K562 (cell line): Measurements from ENCODE around the gene GLDN. TPM values are rescaled to one million over a fixed set of nuclear protein-coding genes. Genes with fewer than 3 reads are reported as not detected.

Experiments
- BACH1 ChIP-seq: fragments of 200-800 bp; sonication (Bioruptor generic); IDR thresholded peaks from 2 replicates; pipeline ENCODE4 v1.6.1; 2016; ENCODE audit warnings: missing genetic modification characterization, missing compliant biosample characterization
- BCL6 ChIP-seq: fragments of 250-450 bp; sonication (Bioruptor Pico); IDR thresholded peaks from 2 replicates; pipeline ENCODE4 v1.4.0; 2020
- JUNB ChIP-seq: fragments of 450-650 bp; formaldehyde crosslinking; conservative IDR thresholded peaks from 2 replicates; pipeline ENCODE4 v1.4.0; 2020; ENCODE audit warnings: mild to moderate bottlenecking
- MYNN ChIP-seq, 2 experiments: sonication (generic); formaldehyde crosslinking in 1 of 2; IDR thresholded peaks; 2 replicates each; pipeline versions ENCODE4 v1.5.0 to v1.6.1; 2016 to 2020; ENCODE audit warnings: antibody characterized with exemption in 1 of 2, missing genetic modification reagents in 1 of 2
- NEUROD1 ChIP-seq: fragments of 150-350 bp; IDR thresholded peaks from 2 replicates; pipeline ENCODE4 v1.6.1; 2014; ENCODE audit warnings: borderline replicate concordance, low read length, low read depth; ENCODE audit not compliant: partially characterized antibody
- NFXL1 ChIP-seq: fragments of 450-650 bp; formaldehyde crosslinking; IDR thresholded peaks from 2 replicates; pipeline ENCODE4 v1.4.0; 2021; ENCODE audit warnings: mild to moderate bottlenecking
- NR2C1 ChIP-seq, 2 experiments: fragments of 450-650 bp; IDR thresholded peaks; 2 replicates each; pipeline ENCODE4 v1.6.1; 2017; ENCODE audit warnings: mild to moderate bottlenecking in 2 of 2, antibody characterized with exemption in 1 of 2, inconsistent platforms in 1 of 2, missing compliant biosample characterization in 1 of 2, missing genetic modification characterization in 1 of 2
- NR4A1 ChIP-seq, 2 experiments: fragments of 250-450 bp in 1 of 2; fragments of 450-650 bp in 1 of 2; sonication (Bioruptor Pico) in 1 of 2; IDR thresholded peaks; 2 replicates each; pipeline versions ENCODE4 v1.4.0 to v1.6.1; 2016 to 2020; ENCODE audit warnings: mild to moderate bottlenecking in 2 of 2, missing compliant biosample characterization in 1 of 2, missing genetic modification characterization in 1 of 2, moderate library complexity in 1 of 2
- POLR2A ChIP-seq: fragments of 450-650 bp; conservative IDR thresholded peaks from 2 replicates; pipeline ENCODE4 v1.6.1; 2016
- PTTG1 ChIP-seq: fragments of 450-650 bp; IDR thresholded peaks from 2 replicates; pipeline ENCODE4 v1.6.1; 2016; ENCODE audit warnings: low read depth, mild to moderate bottlenecking, missing genetic modification characterization, missing compliant biosample characterization
- TAF7 ChIP-seq: fragments of 450-650 bp; IDR thresholded peaks from 2 replicates; pipeline ENCODE4 v1.6.1; 2016; ENCODE audit warnings: missing genetic modification characterization, missing compliant biosample characterization
- ZNF347 ChIP-seq: fragments of 450-650 bp; formaldehyde crosslinking; IDR thresholded peaks from 2 replicates; pipeline ENCODE4 v1.4.0; 2020; ENCODE audit warnings: low read depth, mild to moderate bottlenecking, moderate library complexity
- polyA plus RNA-seq, 8 experiments: library from polyadenylated mRNA; depleted of rRNA in 4 of 8; stranded (reverse) in 5 of 8; unstranded in 3 of 8; fragments of >200 nt; fragmentation: Nextera tagmentation in 2 of 8; fragmentation: Illumina TruSeq in 1 of 8; extraction: Ambion mirVana in 2 of 8; extraction: Trizol in 1 of 8; gene quantifications; 2 replicates each; pipeline versions ENCODE4 v1.2.1 to v1.2.3, GENCODE V29; 2011 to 2014; ENCODE audit warnings: inconsistent platforms in 1 of 8, missing spikeins in 1 of 8
- total RNA-seq, 7 experiments: library from RNA; depleted of rRNA in 6 of 7; stranded (reverse); fragments of >200 nt in 6 of 7; fragmentation: Illumina TruSeq in 2 of 7; extraction: Trizol in 2 of 7; gene quantifications; 2 replicates each; pipeline versions ENCODE4 v1.2.1 to v1.2.3, GENCODE V29; 2011 to 2021; ENCODE audit warnings: low replicate concordance in 1 of 7
- TF ChIP-seq, protein P1 (sequence below): fragments of 450-650 bp; formaldehyde crosslinking; IDR thresholded peaks from 2 replicates; pipeline ENCODE4 v1.4.0; 2020; ENCODE audit warnings: mild to moderate bottlenecking, moderate library complexity
- TF ChIP-seq, protein P2 (sequence below): fragments of 450-650 bp; conservative IDR thresholded peaks from 2 replicates; pipeline ENCODE4 v1.6.1; 2016; ENCODE audit warnings: missing genetic modification characterization, low read depth, mild to moderate bottlenecking, missing compliant biosample characterization, moderate library complexity
- TF ChIP-seq, protein P3 (sequence below): sonication (generic); formaldehyde crosslinking; IDR thresholded peaks from 2 replicates; pipeline ENCODE4 v1.8.0; 2022; ENCODE audit warnings: mild to moderate bottlenecking, missing genetic modification reagents
- TF ChIP-seq, protein P4 (sequence below), 2 experiments: fragments of 450-650 bp; IDR thresholded peaks; 2 replicates each; pipeline ENCODE4 v1.6.1; 2016; ENCODE audit warnings: mild to moderate bottlenecking in 2 of 2, borderline replicate concordance in 1 of 2, low read depth in 1 of 2, moderate library complexity in 1 of 2

Gene GLDN
- total and polyA plus RNA-seq, 9 of the 15 experiments (the other 6 are each of a cell fraction or from before 2014, with no cell fraction given): 0.05 to 0.33 (median 0.18) TPM

DNA sequence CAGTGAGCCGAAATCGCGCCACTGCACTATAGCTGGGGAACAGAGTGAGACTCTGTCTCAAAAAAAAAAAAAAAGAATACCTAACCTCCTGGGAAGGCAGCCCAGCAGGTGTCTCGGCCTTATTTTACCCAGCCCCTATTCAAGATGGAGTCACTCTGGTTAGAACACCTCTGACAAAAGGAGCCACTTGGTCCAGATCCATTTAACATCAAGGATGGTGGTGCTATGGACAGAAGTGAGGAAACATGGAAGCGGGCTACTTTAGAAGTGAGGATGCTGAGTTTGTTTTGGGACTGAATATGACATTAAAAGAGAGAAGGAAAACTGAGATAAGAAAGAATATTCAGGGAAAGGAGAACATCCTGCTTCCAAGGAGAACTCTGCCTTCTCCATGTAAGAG lies 14.7 kb downstream of the GLDN start (continued):
- no peak for TF ChIP-seq JUNB (CRISPR knock-in tag)
- no peak for TF ChIP-seq MYNN (IDR thresholded peaks at IDR 0.05)
- no peak for TF ChIP-seq MYNN (CRISPR knock-in tag; IDR thresholded peaks at IDR 0.05)
- 0 out of 2 replicates have a peak, but pooled peaks have one; percentile 41 for TF ChIP-seq BCL6 (CRISPR knock-in tag)
- peak; percentile 16; the same call in 1 of the 2 replicates for TF ChIP-seq BACH1 (tag)
- TF ChIP-seq POLR2A: no peak
- TF ChIP-seq, protein P1, sequence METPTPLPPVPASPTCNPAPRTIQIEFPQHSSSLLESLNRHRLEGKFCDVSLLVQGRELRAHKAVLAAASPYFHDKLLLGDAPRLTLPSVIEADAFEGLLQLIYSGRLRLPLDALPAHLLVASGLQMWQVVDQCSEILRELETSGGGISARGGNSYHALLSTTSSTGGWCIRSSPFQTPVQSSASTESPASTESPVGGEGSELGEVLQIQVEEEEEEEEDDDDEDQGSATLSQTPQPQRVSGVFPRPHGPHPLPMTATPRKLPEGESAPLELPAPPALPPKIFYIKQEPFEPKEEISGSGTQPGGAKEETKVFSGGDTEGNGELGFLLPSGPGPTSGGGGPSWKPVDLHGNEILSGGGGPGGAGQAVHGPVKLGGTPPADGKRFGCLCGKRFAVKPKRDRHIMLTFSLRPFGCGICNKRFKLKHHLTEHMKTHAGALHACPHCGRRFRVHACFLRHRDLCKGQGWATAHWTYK (CRISPR knock-in tag): peak; percentile 26; the same call in 1 of the 2 replicates
- no peak for TF ChIP-seq NR4A1 (CRISPR knock-in tag; IDR thresholded peaks at IDR 0.05)
- peak; percentile 92 for TF ChIP-seq NR4A1 (tag; IDR thresholded peaks at IDR 0.05)
- no peak for TF ChIP-seq ZNF347
- TF ChIP-seq, protein P2, sequence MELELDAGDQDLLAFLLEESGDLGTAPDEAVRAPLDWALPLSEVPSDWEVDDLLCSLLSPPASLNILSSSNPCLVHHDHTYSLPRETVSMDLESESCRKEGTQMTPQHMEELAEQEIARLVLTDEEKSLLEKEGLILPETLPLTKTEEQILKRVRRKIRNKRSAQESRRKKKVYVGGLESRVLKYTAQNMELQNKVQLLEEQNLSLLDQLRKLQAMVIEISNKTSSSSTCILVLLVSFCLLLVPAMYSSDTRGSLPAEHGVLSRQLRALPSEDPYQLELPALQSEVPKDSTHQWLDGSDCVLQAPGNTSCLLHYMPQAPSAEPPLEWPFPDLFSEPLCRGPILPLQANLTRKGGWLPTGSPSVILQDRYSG (tag): peak; percentile 83
- TF ChIP-seq PTTG1 (tag): peak; percentile 74
- TF ChIP-seq NR2C1 (IDR thresholded peaks at IDR 0.05): no peak
- TF ChIP-seq NR2C1 (tag; IDR thresholded peaks at IDR 0.05): peak; percentile 39; the same call in 1 of the 2 replicates
- TF ChIP-seq, protein P3, sequence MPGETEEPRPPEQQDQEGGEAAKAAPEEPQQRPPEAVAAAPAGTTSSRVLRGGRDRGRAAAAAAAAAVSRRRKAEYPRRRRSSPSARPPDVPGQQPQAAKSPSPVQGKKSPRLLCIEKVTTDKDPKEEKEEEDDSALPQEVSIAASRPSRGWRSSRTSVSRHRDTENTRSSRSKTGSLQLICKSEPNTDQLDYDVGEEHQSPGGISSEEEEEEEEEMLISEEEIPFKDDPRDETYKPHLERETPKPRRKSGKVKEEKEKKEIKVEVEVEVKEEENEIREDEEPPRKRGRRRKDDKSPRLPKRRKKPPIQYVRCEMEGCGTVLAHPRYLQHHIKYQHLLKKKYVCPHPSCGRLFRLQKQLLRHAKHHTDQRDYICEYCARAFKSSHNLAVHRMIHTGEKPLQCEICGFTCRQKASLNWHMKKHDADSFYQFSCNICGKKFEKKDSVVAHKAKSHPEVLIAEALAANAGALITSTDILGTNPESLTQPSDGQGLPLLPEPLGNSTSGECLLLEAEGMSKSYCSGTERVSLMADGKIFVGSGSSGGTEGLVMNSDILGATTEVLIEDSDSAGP (CRISPR knock-in tag): no peak
- TF ChIP-seq, protein P4, sequence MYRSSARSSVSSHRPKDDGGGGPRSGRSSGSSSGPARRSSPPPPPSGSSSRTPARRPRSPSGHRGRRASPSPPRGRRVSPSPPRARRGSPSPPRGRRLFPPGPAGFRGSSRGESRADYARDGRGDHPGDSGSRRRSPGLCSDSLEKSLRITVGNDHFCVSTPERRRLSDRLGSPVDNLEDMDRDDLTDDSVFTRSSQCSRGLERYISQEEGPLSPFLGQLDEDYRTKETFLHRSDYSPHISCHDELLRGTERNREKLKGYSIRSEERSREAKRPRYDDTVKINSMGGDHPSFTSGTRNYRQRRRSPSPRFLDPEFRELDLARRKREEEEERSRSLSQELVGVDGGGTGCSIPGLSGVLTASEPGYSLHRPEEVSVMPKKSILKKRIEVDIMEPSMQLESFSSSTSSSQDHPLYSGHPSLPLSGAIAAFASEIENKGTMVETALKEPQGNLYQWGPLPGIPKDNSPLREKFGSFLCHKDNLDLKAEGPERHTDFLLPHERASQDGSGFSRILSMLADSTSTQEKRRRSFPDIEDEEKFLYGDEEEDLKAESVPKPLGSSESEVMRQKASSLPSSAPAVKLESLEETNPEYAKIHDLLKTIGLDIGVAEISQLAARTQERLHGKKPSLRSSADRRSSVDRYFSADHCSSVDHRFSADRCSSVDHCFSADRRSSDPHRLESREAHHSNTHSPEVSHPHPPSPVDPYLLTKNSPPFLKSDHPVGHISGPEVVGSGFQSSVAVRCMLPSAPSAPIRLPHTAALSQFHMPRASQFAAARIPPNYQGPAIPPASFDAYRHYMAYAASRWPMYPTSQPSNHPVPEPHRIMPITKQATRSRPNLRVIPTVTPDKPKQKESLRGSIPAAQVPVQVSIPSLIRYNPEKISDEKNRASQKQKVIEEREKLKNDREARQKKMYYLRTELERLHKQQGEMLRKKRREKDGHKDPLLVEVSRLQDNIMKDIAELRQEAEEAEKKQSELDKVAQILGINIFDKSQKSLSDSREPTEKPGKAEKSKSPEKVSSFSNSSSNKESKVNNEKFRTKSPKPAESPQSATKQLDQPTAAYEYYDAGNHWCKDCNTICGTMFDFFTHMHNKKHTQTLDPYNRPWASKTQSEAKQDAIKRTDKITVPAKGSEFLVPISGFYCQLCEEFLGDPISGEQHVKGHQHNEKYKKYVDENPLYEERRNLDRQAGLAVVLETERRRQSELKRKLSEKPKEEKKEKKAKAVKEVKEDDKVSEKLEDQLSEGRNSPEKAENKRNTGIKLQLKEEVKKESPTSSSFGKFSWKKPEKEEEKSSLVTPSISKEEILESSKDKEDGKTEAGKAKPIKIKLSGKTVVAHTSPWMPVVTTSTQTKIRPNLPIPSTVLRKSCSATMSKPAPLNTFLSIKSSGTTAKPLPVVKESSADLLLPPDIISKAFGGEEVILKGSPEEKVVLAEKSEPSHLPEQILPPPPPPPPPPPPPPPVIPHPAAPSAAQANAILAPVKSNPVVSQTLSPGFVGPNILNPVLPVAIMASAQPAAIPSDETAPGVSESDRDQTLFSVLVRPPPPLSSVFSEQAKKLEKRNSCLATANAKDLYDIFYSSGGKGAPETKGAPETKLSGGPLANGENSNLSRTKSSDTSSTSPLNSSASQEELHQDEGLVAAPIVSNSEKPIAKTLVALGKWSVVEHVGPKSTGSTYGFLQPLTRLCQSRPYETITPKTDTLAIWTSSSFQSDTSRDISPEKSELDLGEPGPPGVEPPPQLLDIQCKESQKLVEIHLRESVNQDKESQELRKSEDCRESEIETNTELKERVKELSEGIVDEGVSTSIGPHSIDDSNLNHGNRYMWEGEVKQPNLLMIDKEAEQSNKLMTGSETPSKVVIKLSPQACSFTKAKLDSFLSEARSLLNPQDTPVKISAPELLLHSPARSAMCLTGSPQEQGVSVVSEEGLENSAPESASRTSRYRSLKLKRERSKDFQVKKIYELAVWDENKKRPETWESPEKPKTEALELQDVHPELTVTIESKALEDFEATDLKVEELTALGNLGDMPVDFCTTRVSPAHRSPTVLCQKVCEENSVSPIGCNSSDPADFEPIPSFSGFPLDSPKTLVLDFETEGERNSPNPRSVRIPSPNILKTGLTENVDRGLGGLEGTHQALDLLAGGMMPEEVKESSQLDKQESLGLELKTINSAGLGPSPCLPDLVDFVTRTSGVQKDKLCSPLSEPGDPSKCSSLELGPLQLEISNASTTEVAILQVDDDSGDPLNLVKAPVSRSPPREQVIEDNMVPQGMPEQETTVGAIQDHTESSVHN (IDR thresholded peaks at IDR 0.05; ENCODE audit: borderline replicate concordance in 1 of 2, low read depth in 1 of 2): no peak
- no peak for TF ChIP-seq NEUROD1
- TF ChIP-seq NFXL1: 0 out of 2 replicates have a peak, but pooled peaks have one; percentile 64
- no peak for TF ChIP-seq TAF7
